ENCODE measurements around the gene ZC3H6. TPM values are rescaled to one million over a fixed set of nuclear protein-coding genes. Genes with fewer than 3 reads are reported as not detected.

Gene ZC3H6, protein sequence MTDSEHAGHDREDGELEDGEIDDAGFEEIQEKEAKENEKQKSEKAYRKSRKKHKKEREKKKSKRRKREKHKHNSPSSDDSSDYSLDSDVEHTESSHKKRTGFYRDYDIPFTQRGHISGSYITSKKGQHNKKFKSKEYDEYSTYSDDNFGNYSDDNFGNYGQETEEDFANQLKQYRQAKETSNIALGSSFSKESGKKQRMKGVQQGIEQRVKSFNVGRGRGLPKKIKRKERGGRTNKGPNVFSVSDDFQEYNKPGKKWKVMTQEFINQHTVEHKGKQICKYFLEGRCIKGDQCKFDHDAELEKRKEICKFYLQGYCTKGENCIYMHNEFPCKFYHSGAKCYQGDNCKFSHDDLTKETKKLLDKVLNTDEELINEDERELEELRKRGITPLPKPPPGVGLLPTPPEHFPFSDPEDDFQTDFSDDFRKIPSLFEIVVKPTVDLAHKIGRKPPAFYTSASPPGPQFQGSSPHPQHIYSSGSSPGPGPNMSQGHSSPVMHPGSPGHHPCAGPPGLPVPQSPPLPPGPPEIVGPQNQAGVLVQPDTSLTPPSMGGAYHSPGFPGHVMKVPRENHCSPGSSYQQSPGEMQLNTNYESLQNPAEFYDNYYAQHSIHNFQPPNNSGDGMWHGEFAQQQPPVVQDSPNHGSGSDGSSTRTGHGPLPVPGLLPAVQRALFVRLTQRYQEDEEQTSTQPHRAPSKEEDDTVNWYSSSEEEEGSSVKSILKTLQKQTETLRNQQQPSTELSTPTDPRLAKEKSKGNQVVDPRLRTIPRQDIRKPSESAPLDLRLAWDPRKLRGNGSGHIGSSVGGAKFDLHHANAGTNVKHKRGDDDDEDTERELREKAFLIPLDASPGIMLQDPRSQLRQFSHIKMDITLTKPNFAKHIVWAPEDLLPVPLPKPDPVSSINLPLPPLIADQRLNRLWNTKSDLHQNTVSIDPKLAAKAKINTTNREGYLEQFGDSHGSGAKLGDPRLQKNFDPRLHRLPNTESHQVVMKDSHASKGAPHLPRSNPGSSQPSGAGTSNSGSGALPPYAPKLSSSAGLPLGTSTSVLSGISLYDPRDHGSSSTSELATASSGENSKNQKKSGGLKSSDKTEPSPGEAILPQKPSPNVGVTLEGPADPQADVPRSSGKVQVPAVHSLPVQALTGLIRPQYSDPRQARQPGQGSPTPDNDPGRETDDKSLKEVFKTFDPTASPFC
- 6.0 TPM for polyA plus RNA-seq (2012; ENCODE audit: insufficient read depth, insufficient read length)

DNA sequence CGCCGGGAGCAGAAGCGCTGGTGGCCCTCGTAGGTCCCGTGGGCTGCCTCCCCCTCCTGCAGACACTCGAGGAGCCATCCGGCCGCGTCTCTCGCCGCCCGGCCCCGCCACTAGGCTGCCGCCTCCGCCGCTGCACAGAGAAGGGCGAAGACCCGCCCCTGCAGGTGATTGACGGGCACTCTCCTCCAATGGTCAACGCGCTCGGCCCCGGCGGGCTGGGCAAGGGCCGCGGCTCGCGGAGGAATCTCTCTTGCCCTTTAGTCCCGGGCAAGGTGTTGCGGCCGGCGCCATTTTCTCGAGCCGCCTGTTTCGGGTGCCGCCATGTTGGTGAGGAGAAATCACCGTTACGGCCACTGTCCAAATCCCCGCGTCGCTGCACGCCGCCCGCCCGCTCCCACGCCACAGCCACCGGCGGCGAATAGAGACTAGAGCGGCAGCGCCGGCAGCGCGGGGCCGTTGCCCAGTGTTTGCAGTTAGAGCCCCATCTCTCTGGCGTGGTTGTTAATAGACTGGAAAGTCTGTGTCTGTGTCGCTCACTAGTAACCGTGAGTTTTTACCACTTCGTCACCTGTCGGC, at the start of gene ZC3H6:
TSS of gene ZC3H6 (plus strand) at position 287 of the 576 bp plus-strand sequence. CDS start 398 bp downstream, outside the sequence.
- H3K4me3 ChIP-seq (ENCODE audit: low read length), result peak within 1 kb of the TSS; percentile 87
- peak; percentile 98 for DNase-seq (ENCODE audit: low read depth, low spot score)

DNA sequence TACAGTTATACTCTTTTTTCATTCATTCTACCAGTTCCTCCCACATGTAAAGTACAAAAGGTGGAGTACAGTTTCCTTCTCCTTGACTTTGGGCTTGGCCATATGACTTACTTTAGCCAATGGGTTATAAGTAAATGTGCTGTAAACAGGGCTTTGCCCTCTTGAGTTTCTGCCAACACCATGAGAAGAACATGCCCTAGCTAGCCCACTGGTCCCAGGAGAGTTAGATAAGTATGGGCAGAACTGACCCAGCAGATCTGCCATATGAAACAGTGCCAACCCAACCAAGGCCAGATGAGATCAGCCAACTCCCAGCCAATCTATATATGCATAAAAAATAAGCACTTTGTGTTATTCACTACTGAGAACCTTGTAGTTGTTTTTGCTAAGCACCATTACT, 46.0 kb upstream of the ZC3H6 start:
- no peak for DNase-seq (ENCODE audit: low read depth, low spot score)

DNA sequence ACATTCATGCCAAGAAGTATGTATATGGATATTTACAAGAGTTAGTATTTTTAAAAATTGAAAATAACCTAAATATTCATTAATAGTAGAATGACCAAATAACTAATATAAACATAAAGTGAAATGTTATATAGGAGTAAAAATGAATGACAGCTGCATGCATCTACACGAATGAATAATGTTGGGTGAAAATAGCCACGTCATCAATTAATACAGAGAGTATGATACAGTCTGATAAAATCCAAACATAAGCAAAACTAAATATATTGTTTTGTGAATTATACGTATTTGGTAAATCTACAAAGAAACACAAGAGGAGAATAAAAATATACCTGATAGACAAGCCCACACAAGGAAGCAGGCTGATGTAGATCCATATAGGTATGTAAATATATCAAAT, 45.0 kb upstream of the ZC3H6 start:
- DNase-seq (ENCODE audit: low read depth, low spot score), result no peak
- no peak overlapping the region for H3K4me3 ChIP-seq (ENCODE audit: low read length)

More for the DNA sequence above, 46.0 kb upstream of the ZC3H6 start:
- H3K4me3 ChIP-seq (ENCODE audit: low read length), result no peak overlapping the region

DNA sequence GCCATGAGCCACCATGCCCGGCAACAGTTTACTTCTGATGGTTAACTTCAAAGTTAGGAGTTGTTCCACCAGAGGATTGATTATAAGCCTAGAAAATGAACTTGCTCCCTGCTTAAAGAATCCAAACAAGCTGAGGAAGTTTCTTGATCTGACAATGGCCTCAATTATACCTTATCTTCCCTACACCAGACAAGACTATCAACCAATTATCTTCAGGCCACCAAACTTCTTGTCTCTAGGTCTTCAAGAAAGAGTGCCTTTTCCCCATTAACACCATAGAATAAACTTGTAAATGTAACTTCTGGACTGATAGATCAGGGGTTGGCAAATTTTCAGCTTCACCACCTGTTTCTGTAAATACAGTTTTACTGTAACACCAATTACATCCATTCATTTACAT, 35.5 kb upstream of the ZC3H6 start:
- H3K4me3 ChIP-seq (ENCODE audit: low read length), result no peak overlapping the region

DNA sequence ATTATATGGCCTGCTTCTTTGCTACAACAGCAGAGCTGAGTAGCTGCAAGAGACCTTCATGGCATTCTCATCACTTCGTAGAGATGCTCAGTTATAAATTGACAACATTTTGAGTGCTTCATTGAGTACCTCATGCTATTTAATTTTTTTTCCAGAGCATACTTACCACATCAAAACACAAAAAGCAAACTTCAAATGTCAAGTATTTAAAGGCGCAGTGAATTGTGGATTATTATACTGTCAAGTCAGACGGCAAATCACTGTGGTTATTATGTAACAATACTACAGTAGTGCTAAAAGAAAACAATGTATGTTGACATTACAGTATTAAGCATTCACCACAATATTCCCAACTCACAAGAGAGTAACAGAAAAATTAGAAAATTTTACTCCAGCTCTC, 33.0 kb upstream of the ZC3H6 start:
- no peak overlapping the region for H3K4me3 ChIP-seq (ENCODE audit: low read length)
- DNase-seq (ENCODE audit: low read depth, low spot score), result peak; percentile 11

More for the DNA sequence above, 35.5 kb upstream of the ZC3H6 start:
- no peak for DNase-seq (ENCODE audit: low read depth, low spot score)

DNA sequence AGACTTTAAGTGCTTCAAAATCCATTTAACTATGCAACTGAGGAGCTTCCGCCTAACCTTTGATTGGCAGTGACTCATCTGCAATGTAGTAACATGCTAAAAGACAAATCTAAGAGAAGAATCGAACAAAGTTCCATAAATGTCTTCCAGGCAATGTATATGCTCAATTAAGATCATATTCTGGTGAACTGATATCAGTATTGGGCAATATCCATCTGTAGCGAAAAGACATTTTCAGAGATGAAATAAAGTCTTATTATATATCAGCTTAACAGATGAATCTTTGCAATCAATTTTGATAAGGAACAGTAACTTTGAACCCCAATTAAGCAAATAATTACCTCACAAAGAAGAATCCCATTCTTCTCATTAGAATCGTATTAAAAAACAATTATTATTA, 32.2 kb upstream of the ZC3H6 start:
- no peak for DNase-seq (ENCODE audit: low read depth, low spot score)

DNA sequence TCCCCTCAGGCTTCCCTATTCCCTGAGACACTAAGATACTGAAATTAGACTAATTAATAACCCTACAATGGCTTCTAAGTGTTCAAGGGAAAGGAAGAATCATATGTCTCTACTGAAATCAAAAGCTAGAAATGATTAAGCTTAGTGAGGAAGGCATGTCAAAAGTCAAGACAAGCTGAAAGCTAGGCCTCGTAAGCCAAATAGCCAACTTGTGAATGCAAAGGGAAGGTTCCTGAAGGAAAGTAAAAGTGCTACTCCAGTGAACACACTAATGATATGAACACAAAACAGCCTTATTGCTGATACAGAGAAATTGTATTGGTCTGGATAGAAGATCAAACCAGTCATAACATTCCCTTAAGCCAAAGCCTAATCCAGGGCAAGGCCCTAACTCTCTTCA, 30.5 kb upstream of the ZC3H6 start:
- H3K4me3 ChIP-seq (ENCODE audit: low read length), result no peak overlapping the region
- no peak for DNase-seq (ENCODE audit: low read depth, low spot score)

More for the DNA sequence above, 32.2 kb upstream of the ZC3H6 start:
- H3K4me3 ChIP-seq (ENCODE audit: low read length), result no peak overlapping the region

DNA sequence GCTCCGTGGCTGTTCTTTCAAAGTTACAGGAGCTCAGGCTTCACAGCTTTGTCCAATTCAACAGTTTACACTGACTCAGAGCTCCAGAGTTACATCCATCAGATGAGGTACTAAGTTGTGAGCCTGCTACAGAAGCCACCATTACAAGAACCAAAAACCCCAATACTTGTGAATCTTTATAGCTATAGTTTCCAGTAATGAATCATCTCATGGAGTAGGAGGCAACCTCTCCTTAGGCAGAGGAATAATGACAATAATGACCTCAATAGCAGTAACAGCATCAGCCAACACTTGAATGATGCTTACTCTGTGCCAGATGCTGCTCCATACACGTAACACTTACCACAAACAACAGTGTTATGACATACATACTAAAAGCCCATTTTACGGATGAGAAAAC, 24.1 kb upstream of the ZC3H6 start:
- no peak overlapping the region for H3K4me3 ChIP-seq (ENCODE audit: low read length)
- DNase-seq (ENCODE audit: low read depth, low spot score), result no peak

DNA sequence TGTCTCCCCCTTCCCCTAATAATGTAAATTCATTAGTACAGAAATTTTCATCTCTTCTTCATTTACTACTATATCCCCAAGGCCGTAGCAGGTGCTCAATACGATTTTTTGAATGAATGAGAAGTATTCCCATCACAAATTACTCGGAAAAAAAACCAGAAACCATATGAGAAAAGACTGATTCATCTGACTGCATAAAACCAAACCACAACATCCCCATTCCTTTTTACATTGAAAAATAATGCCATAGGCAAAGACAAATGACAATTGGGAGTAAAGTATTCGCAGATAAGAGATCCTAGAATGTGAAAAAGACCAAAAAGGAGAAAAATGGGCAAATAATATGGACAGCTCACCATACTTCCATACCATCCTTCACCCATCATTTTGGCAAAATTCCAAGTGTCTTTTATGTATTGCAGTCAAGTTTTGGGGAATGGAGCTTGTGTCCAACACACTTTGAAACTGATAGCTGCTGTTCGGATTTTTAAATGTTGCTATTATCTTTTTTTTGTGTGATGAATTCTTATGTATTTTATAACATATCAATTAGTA, 22.1 kb upstream of the ZC3H6 start:
- DNase-seq (ENCODE audit: low read depth, low spot score), result no peak
- no peak overlapping the region for H3K4me3 ChIP-seq (ENCODE audit: low read length)

DNA sequence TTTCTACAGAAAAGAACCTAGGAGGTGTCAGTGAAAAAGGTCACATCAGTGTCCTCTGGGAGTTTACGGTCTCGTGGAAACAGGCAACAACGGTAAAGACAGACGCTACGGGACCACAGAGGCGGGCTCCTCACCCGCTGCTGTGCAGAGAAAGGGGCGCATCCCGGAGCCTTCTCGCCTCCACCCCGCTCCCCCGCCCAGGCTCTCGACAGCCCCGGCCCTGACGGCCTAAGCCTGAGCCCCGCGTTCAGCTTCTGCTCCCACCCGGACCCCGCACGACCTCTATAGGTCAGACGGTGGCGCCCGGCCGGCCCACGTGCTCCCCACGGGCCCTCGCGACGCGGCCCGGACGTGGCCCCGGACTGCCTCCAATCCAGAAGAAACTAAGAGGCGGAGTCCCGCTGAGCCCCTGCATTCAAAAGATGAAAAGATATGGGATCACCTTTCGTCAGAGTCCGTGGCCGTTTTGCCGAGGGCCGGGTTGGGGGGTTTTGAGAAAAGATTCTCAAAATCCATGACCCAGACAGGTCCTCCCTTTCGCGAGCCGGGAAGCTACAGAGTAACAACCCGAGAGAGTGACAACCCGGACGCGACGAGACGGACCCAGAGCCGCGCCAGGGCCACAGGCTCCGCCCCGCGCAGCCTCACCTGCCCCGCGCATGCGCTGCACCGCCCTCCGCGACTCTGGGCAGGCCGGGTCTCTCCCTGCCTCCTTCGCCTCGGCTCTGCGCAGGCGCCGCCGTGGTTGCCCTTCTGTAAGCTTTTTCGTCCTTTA, 20.7 kb upstream of the ZC3H6 start, which contains the start of gene ZC3H8:
TSS of gene ZC3H8 (minus strand) at position 577 of the 775 bp plus-strand sequence. CDS start at position 516, 61 bp downstream.
- DNase-seq (ENCODE audit: low read depth, low spot score), result peak; percentile 84
- H3K4me3 ChIP-seq (ENCODE audit: low read length), result peak within 1 kb of the TSS; percentile 59

DNA sequence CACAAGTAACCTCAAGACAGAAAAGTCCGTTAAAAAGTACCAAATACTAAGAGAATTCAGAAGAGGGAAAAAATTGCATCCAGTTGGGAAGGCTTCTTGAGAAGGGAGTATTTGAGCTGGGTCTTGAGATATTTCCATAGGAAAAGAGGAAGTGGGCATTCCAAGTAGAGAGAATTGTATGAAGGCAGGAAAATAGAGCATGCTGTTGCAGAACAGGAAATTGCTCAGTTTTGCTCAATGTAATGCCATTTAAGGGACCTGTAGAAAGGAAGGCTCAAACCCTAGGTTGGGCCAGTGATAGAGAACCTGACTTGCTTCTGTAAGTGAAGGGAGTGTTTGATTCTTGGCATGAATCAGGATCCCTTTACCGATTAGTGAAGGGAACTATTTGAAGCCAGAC, 19.5 kb upstream of the ZC3H6 start:
- H3K4me3 ChIP-seq (ENCODE audit: low read length), result no peak overlapping the region
- DNase-seq (ENCODE audit: low read depth, low spot score), result no peak

DNA sequence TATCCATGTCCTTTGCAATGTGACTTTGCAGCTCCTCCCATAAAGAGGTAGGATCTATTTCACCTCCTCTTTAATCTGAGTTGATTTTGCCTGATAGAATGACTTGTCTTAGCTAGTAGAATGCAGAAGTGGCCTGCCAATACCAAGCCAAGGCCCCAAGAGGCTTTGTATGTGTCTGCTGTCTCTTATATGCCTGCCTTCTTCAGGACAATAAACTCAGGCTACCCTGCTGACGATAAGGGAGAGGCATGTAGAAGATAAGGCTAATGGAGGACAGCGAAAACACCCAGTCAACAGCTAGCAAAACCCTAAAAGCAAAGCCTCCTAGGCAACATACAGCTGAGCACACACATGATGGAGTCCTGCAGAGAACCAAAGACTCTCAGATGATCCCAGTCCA, 18.7 kb upstream of the ZC3H6 start:
- DNase-seq (ENCODE audit: low read depth, low spot score), result no peak
- no peak overlapping the region for H3K4me3 ChIP-seq (ENCODE audit: low read length)

DNA sequence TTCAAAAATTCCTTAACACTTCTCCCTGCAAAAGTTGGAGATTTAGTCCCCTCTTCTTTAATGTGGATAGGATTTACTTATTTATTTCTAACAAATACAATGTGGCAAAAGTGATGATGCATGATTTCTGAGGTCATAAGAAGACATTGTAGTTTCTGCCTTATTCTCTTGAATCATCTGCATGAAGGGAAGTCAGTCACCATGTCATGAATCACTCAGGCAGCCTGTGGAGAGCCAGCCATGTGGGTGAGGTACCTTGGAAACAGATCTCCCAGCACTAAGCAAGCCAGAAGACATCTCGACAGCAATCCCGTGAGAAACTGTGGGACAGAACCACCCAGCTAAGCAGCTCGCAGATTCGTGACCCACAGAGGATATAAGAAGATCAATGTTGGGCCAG, 17.8 kb upstream of the ZC3H6 start:
- DNase-seq (ENCODE audit: low read depth, low spot score), result no peak
- H3K4me3 ChIP-seq (ENCODE audit: low read length), result no peak overlapping the region

DNA sequence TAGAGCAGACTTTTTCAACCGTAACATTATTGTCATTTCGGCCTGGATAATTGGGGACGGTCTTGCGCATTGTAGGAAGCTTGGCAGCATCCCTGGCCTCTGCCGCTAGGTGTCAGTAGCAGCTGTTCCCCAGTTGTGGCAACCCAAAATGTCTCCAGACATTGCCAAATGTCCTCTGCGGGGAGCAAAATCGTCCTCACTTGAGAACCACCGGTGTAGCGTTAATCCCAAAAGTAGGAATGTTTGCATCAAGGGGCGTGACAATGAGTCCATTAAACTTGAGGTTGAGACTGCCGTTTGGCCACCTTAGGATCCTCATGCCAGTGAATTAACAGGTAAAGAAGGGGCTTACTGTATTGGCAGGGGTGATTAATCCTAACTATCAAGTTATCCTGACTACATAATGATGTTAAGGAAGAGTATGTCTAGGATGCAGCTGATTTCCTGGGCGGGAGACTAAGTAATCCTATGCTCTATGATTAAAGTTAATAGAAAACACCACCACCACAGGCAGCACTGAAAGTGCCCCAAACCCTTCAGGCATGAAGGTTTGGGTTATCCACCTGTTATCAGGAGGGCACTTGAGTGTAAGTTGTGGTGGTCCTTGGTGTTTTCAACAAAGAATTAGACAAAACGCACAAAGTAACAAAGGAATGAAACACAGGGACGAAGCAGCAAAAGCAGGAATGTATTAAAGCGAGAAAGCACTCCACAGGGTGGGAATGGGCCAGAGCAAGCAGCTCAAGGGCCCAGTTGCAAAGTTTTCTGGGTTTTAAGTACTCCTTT, 15.7 kb upstream of the ZC3H6 start:
- DNase-seq (ENCODE audit: low read depth, low spot score), result peak; percentile 79
- peak overlapping the region; percentile 31 for H3K4me3 ChIP-seq (ENCODE audit: low read length)

DNA sequence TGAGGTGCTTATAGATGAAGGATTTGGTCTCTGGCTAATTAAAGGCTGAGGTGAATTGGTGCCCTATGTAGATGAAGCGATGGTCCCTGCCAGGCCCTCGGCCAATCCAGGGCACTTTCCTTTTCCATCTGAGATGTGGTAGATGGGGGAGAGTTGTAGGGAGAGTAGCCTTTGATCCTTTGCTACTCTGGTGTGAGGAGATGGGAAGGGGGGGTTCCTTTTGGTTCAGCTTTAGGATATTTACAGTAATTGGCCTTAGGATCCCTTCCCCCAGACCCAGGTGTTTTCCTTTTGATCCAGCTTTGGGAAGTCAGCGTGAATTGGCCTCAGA, 15.1 kb upstream of the ZC3H6 start:
- H3K4me3 ChIP-seq (ENCODE audit: low read length), result no peak overlapping the region
- no peak for DNase-seq (ENCODE audit: low read depth, low spot score)

DNA sequence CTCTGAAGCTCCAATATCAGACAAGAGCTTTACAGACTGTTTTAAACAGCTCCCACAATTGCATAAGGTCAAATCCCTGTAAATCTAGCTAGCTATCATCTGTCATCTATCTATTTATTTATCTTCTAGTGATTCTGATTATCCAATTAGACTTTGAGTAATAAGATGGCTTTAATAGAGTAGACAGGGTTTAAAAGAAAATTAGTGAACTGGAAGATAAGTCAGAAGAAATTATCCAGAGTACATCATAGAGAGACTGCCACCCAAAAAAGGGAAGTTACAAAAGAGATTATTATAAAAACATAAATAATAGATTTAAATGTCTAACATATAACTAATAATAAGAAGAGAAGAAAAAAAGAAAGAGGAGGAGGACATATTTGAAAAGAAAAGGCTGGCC, 12.5 kb upstream of the ZC3H6 start:
- no peak for DNase-seq (ENCODE audit: low read depth, low spot score)
- H3K4me3 ChIP-seq (ENCODE audit: low read length), result no peak overlapping the region

DNA sequence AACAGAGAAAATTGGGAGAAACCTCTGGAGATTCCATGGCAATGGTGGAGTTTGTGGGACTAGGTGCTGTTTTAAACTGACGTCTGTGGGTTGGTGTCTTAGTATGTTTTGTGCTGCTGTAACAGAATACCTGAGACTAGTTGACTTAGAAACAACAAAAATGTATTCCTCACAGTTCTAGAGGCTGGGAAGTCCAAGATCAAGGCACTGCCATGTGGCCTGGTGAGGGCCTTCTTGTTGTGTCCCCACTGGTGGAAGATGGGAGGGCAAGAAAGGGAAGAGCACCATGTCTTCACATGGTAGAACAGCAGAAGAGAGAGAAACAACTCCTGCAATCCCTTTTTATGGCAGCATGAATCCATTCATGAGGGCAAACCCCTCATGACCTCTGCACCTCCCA, 6.8 kb upstream of the ZC3H6 start:
- H3K4me3 ChIP-seq (ENCODE audit: low read length), result no peak overlapping the region

More for the DNA sequence above, 6.8 kb upstream of the ZC3H6 start:
- no peak for DNase-seq (ENCODE audit: low read depth, low spot score)

All from Jurkat, Clone E6-1 (cell line).